Measurements from ENCODE around the gene BCR.

BCR gene

DNA sequence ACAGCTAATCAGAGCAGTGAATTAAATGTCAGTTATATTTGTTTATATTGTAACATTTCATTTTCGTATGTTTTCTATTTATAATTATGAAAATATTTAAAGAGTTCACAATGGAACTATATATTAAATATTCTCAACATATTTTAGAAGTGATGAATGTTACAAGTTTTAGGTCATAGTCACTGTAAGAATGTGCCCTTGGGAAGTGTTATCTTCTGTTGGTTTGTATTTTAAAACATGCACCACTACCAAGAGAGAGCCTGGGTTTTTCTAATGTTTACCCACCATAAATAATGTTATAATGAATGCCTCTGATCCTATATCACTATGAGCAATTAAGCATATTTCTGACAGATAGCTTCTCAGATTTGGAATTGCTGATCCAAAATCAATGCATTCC, 171.0 kb downstream of the BCR start:
- TF ChIP-seq, protein P1, sequence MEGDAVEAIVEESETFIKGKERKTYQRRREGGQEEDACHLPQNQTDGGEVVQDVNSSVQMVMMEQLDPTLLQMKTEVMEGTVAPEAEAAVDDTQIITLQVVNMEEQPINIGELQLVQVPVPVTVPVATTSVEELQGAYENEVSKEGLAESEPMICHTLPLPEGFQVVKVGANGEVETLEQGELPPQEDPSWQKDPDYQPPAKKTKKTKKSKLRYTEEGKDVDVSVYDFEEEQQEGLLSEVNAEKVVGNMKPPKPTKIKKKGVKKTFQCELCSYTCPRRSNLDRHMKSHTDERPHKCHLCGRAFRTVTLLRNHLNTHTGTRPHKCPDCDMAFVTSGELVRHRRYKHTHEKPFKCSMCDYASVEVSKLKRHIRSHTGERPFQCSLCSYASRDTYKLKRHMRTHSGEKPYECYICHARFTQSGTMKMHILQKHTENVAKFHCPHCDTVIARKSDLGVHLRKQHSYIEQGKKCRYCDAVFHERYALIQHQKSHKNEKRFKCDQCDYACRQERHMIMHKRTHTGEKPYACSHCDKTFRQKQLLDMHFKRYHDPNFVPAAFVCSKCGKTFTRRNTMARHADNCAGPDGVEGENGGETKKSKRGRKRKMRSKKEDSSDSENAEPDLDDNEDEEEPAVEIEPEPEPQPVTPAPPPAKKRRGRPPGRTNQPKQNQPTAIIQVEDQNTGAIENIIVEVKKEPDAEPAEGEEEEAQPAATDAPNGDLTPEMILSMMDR (IDR thresholded peaks at IDR 0.05; ENCODE audit: insufficient read depth, low read length, poor library complexity, severe bottlenecking): no peak
- no peak for TF ChIP-seq EZH2phosphoT487 (conservative IDR thresholded peaks at IDR 0.05; ENCODE audit: low read length)
- Histone ChIP-seq H3F3A (ENCODE audit: insufficient read depth) (no peaks in the 10 kb centered on the region), H3K9ac (ENCODE audit: low read length) (no peak overlapping the region), H3K27me3 (ENCODE audit: low read length) (no peaks in the 10 kb centered on the region), H3K27ac (ENCODE audit: low read depth, low read length) (no peak overlapping the region), H2AFZ (ENCODE audit: low read depth, low read length, severe bottlenecking) (no peak overlapping the region), H3K9me3 (ENCODE audit: insufficient read depth, low read length) (no peaks in the 10 kb centered on the region), H3K4me2 (ENCODE audit: low read depth, low read length, poor library complexity, severe bottlenecking) (no peak overlapping the region), H4K20me1 (ENCODE audit: low read depth, low read length) (no peaks in the 10 kb centered on the region), H3K9me2 (replicated peaks; ENCODE audit: insufficient read depth, low read length) (no peaks in the 10 kb centered on the region), H3K36me3 (ENCODE audit: low read length) (no peaks in the 10 kb centered on the region), H3K4me3 (ENCODE audit: insufficient read depth, low read length, poor library complexity, severe bottlenecking) (no peak overlapping the region), H3K79me2 (ENCODE audit: insufficient read depth, low read length) (no peaks in the 10 kb centered on the region)

DNA sequence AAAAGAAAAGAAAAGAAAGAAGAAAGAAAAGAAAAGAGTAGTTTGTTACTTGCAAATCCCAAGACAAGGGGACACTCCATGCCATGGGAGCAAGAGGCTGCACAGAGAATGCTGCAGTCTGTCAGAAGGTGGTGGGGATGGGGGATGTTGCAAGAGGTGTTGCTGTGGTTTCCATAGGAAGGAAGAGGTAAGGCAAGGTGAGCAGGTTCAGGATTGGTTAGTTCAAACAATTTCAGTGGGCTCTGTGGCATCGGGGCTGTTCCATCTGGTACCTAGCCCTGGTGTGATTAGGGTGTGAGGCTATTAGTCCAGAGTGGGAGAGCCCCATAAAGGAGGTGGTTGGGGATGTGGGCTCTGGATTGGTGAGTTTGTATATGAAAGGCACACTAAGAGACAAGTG, 172.7 kb downstream of the BCR start:
- no peak overlapping the region for H3K9ac ChIP-seq (ENCODE audit: low read length)
- no peaks in the 10 kb centered on the region for H4K20me1 ChIP-seq (ENCODE audit: low read depth, low read length)
- H3K79me2 ChIP-seq (ENCODE audit: insufficient read depth, low read length): no peaks in the 10 kb centered on the region
- H3K27me3 ChIP-seq (ENCODE audit: low read length): no peaks in the 10 kb centered on the region
- no peaks in the 10 kb centered on the region for H3K9me3 ChIP-seq (ENCODE audit: insufficient read depth, low read length)
- H3K9me2 ChIP-seq (replicated peaks; ENCODE audit: insufficient read depth, low read length): no peaks in the 10 kb centered on the region
- no peaks in the 10 kb centered on the region for H3K36me3 ChIP-seq (ENCODE audit: low read length)
- no peak overlapping the region for H3K27ac ChIP-seq (ENCODE audit: low read depth, low read length)
- TF ChIP-seq, protein P1 (IDR thresholded peaks at IDR 0.05; ENCODE audit: insufficient read depth, low read length, poor library complexity, severe bottlenecking): no peak
- TF ChIP-seq EZH2phosphoT487 (conservative IDR thresholded peaks at IDR 0.05; ENCODE audit: low read length): no peak
- no peaks in the 10 kb centered on the region for H3F3A ChIP-seq (ENCODE audit: insufficient read depth)
- no peak overlapping the region for H3K4me3 ChIP-seq (ENCODE audit: insufficient read depth, low read length, poor library complexity, severe bottlenecking)
- no peak overlapping the region for H2AFZ ChIP-seq (ENCODE audit: low read depth, low read length, severe bottlenecking)
- H3K4me2 ChIP-seq (ENCODE audit: low read depth, low read length, poor library complexity, severe bottlenecking): no peak overlapping the region

DNA sequence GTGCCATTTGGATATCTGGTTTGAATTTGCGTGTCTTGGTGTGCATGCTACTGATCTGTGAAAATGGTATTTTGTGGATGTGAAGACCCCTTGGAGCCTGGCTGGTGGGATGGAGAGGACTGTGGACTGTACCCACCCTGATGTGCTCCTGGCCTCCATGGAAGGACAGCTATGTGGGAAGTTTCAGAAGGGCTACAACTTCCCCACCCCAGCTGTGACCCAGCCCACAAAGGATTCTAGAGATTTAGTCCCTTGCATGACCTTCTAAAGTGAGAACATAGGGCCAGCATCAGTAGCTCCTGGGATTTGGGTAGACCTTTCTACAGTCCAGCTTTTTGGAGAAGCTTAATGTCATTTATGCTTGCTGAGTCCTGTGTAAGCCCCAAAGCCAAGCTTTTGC, 173.4 kb downstream of the BCR start:
- no peaks in the 10 kb centered on the region for H3K79me2 ChIP-seq (ENCODE audit: insufficient read depth, low read length)
- no peak overlapping the region for H3K4me2 ChIP-seq (ENCODE audit: low read depth, low read length, poor library complexity, severe bottlenecking)
- H4K20me1 ChIP-seq (ENCODE audit: low read depth, low read length): no peaks in the 10 kb centered on the region
- TF ChIP-seq EZH2phosphoT487 (conservative IDR thresholded peaks at IDR 0.05; ENCODE audit: low read length): no peak
- TF ChIP-seq, protein P1 (IDR thresholded peaks at IDR 0.05; ENCODE audit: insufficient read depth, low read length, poor library complexity, severe bottlenecking): no peak
- no peaks in the 10 kb centered on the region for H3K27me3 ChIP-seq (ENCODE audit: low read length)
- H3K36me3 ChIP-seq (ENCODE audit: low read length): no peaks in the 10 kb centered on the region
- no peak overlapping the region for H2AFZ ChIP-seq (ENCODE audit: low read depth, low read length, severe bottlenecking)
- no peak overlapping the region for H3K27ac ChIP-seq (ENCODE audit: low read depth, low read length)
- H3K4me3 ChIP-seq (ENCODE audit: insufficient read depth, low read length, poor library complexity, severe bottlenecking): no peak overlapping the region
- H3K9me2 ChIP-seq (replicated peaks; ENCODE audit: insufficient read depth, low read length): no peaks in the 10 kb centered on the region
- H3F3A ChIP-seq (ENCODE audit: insufficient read depth): no peaks in the 10 kb centered on the region
- no peak overlapping the region for H3K9ac ChIP-seq (ENCODE audit: low read length)
- H3K9me3 ChIP-seq (ENCODE audit: insufficient read depth, low read length): no peaks in the 10 kb centered on the region
